HUDEP-2 (cell line): ENCODE results near the gene MYO1H.

Source experiments
- DNase-seq, 76 experiments: peaks; one replicate each; lab custom pipeline; 2025; ENCODE audit not compliant: unreplicated experiment in 76 of 76; lab: John Stamatoyannopoulos, UW

The MYO1H gene

GRCh38 chr12:109489016-109489954, 141.6 kb downstream of the MYO1H start:
- DNase-seq = no peak

DNA sequence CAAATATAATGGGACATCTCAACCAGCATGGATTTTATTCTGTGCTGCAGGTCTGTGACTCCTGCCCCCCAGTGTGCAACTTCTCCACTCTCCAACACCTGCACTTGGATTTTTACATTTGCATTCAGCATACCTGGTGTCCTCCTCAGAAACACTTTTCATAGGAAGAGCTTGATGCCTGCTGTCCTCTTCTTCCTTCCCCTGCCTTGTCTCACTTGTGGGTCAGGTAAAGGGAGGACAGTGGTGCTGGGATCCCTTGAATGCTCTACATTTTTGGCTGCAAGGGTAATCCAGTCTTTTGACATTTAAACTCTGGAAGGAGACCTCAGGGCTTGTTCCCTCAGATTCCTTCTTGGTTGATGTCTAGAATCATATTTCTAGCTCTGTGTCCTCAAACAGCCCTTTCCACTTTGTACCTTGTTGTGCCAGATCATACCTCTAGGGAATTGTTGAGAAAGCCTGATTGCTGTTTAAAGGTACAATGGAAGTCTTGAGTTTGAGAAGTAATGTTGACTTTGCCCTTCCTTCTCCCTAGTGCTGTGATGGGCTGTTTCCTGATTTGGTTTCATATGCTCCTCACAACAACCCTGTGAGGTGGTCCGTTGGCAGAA, 142.4 kb downstream of the MYO1H start:
- DNase-seq = no peak

GRCh38 chr12:109491671-109492070, 144.0 kb downstream of the MYO1H start:
- no peak for DNase-seq

DNA sequence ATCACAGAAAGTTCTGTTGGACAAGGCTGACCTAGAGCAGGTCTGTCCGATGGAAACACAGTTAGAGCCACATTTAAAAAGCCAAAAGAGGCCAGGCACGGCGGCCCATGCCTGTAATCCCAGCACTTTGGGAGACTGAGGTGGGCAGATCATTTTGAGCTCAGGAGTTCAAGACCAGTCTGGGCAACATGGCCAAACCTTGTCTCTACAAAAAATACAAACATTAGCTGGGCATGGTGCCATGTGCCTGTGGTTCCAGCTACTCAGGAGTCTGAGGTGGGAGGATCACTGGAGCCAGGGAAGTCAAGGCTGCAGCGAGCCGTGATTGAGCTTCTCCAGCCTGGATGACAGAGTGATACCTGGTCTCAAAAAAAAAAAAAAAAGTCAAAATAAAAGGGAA, 144.7 kb downstream of the MYO1H start:
- no peak for DNase-seq

GRCh38 chr12:109493090-109493489, 145.4 kb downstream of the MYO1H start:
- no peak for DNase-seq

DNA sequence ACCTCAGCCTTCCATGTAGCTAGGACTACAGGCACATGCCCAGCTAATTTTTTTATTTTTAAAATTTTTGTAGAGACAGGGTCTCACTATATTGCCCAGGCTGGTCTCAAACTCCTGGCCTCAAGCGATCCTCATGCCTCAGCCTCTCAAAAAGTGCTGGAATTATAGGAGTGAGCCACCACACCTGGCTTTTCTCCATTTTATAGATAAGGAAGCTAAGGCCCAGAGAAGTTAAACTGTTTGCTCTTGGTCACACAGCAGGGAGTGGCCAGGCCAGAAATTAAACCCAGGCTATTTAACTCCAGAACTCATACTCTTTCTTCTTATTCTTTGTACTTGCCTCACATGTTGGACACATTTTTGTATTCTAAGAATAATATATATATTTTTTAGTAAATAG, 146.2 kb downstream of the MYO1H start:
- DNase-seq = no peak

- no peak for DNase-seq
These were observed 146.7 kb downstream of the MYO1H start for GRCh38 chr12:109494348-109494881.

GRCh38 chr12:109495012-109495411, 147.3 kb downstream of the MYO1H start:
- no peak for DNase-seq

DNA sequence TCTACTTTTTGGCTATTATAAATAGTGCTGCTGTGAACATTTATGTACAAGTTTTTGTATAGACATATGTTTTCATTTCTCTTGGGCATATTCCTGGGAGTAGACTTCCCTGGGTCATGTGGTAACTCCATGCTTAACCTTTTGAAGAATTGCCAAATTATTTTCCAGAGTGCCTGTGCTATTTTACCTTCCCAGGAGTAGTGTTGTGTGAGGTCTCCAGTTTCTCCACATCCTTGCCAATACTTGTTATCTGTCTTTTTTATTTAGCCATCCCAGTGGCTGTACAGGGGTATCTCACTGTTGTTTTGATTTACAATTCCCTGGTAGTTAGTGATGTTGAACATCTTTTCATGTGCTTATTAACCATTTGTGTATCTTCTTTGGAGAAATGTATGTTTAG, 148.6 kb downstream of the MYO1H start:
- no peak for DNase-seq

GRCh38 chr12:109497675-109498074, 150.0 kb downstream of the MYO1H start:
- no peak for DNase-seq
